HEK293T (cell line): ENCODE results near the gene TXLNA.
"Not testable (repeated sequence)": the region's sequence is repeated elsewhere in the genome, so short reads cannot be mapped to it uniquely, and the experiment has no call there.

Experiments used
- BHLHE40 ChIP-seq: fragments of 450-650 bp; IDR thresholded peaks from 2 replicates; pipeline ENCODE4 v1.6.1; 2016; ENCODE audit warnings: mild to moderate bottlenecking, moderate library complexity, borderline replicate concordance
- L3MBTL2 ChIP-seq: fragments of 450-650 bp; conservative IDR thresholded peaks from 2 replicates; pipeline ENCODE4 v1.6.1; 2016; ENCODE audit warnings: mild to moderate bottlenecking

DNA sequence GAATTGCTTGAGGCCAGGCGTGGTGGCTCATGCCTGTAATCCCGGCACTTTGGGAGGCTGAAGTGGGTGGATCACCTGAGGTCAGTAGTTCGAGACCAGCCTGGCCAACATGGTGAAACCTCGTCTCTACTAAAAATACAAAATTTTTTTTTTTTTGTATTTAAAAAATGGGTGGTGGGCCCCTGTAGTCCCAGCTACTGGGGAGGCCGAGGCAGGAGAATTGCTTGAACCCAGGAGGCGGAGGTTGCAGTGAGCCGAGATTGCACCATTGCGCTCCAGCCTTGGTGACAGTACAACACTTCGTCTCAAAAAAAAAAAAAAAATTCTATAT, 45.6 kb upstream of the TXLNA start:
- not testable (repeated sequence) for TF ChIP-seq BHLHE40, L3MBTL2
